ENCODE measurements around the gene MAJIN.
A peak's percentile ranks its signal among the peaks of the same experiment; 100 is the strongest.
"Not testable (repeated sequence)": the region's sequence is repeated elsewhere in the genome, so short reads cannot be mapped to it uniquely, and the experiment has no call there.

The MAJIN gene, protein sequence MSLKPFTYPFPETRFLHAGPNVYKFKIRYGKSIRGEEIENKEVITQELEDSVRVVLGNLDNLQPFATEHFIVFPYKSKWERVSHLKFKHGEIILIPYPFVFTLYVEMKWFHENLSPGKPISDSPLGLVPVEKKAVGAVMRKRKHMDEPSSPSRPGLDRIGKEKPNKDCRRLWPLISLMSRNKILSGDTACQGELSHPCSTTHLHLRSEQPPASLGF

DNA sequence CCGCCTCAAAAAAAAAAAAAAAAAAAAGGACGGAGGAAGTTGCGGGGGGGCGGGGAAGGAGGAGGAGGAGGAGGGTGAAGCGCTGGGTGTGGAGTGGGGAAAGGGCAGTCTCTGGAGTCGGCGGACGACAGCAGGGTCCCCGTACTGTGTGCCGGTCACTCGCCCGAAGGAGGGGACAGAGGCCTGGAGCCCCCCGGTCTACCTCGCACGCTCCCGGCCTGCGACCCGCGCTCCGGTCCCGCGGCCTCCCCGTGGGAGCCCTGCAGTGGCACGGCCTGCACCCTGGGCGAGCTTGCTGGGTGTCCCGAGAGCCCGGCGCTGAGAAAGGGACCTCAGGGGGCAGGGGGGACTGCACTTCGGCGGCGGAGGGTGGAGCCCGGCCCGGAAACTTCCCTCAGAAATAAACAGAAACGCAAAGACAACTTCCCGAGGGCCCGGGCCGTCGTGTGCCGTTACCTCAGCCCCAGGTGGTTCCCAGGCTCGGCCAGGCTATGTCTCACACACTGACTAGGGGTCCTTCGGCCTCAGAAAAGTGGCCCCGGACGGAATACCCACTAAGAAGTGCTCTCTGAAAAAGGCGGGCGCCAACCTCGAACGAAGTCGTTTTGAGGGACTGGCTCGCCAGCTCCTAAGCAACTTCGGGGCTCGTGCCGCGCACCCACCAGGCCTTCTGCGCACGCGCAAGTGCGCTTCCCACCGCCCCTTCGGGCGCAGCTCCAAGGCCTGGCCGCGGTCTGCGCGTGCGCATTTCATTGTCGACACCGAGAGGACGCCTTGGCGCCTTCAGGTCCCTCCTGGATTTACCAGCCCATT, at the start of gene MAJIN:
Gene MAJIN (minus strand): TSS at position 688 of the 813 bp plus-strand sequence. CDS start 12,703 bp downstream, outside the sequence.
- DNase-seq (ENCODE audit: low spot score): peak; percentile 58

DNA sequence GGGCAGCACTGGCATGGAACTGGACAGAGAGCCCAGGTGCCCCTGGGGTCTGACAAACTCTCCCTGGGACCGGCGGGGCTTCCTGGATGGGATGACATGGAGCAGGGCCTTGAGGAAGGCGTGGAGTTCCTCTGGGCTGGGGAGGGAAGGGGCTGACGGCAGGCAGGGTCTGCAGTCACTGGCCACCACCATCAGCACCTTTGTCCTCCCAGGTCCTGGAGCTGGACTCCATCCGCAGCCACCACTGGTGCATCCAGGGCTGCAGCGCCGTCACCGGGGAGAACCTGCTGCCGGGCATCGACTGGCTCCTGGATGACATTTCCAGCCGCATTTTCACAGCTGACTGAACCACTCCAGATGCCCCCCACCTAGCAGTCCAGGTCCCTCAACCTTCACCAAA, 49.6 kb upstream of the MAJIN start:
- DNase-seq (ENCODE audit: low spot score): no peak

DNA sequence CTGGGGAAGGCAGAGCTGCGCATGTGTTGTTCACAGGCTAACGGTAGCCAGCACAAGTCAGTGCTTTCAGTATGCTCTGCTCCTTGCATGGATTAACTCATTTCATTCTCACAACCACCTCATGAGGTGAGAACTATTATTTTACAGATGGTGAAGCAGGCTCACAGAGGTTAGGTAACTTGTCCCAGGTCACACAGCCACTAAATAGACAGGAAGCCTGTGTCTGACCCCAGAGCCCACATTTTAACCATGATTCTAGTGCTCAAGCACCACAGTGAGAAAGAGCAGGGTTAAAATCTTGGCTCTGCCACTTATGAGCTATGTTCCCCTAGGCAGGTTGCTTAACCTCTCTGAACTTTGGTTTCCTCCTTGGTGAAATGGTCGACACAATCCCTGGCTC, 49.1 kb upstream of the MAJIN start:
- no peak for DNase-seq (ENCODE audit: low spot score)

DNA sequence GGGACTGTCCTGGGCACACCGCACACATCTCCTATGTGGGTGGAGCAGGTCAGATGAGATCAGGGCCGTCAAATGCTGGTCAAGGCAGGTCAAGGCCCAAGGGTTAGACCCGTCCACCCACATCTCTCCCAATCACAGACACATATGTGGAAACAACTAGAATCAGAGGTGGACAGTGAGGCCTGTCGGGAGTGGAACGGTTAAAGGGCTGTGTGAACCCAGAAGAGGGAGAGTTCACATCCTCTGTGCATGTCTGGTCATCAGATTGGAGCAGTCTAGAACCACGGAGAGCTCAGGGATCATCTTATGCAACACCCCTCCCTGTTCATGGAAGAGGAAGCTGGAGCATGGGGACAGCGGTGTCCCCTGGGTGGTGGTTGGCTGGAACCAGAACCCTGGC, 47.9 kb upstream of the MAJIN start:
- no peak for DNase-seq (ENCODE audit: low spot score)

DNA sequence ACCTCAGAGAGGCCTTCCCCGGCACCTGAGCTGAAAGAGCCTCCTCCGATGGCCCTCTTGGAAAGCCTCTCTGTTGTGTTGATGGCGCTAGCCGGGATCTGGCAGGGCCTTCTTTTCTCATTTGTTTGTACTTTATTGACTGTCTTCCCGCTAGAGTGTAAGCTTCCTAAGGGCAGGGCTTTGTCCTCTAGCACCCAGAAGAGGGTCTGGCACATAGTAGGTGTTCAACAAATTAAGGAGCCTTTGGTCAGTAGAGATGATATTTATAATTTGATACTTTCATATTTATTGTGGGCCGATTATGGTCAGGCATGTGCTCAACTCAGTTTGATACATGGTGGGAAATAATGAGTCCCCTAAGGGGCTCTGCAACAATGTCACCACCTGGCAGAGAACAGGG, 46.0 kb upstream of the MAJIN start:
- DNase-seq (ENCODE audit: low spot score): no peak

DNA sequence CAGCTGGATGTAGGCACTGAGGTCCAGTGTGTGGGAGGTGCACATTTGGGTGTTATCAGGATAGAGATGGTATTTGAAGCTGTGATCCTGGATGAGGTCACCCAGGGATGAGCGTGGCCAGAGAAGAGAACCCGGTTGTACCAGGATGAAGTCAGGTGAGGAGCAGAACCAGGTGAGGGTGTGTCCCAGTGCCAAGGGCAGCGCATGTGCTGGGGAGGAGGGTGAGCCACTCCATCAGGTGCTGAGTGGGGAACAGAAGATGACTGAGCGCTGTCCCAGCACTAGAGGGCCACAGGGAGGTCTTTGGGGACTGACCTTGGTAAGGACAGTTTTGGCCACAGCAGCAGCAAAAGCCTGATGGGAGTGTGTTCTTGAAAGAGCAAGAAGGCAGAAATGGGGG, 44.8 kb upstream of the MAJIN start:
- DNase-seq (ENCODE audit: low spot score): no peak

DNA sequence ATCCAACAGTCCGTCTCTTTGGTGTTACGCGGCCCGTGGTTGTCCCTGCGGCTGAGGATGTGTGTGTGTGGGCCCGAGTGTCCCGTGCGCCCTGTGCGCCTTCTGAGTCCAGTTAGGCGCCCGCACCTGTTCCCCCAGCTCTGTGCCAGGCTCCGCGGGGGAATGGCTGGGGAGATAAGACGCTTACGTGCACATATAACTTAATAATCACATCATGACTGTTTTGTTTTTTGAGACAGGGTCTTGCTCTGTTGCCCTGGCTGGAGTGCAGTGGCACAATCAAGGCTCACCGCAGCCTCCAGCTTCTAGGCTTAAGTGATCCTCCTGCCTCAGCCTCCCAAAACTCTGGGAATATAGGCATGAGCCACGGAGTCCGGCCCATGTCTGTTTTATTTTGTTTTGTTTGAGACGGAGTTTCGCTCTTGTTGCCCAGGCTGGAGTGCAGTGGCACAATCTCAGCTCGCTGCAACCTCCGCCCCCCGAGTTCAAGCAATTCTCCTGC, 42.9 kb upstream of the MAJIN start:
- no peak for DNase-seq (ENCODE audit: low spot score)

DNA sequence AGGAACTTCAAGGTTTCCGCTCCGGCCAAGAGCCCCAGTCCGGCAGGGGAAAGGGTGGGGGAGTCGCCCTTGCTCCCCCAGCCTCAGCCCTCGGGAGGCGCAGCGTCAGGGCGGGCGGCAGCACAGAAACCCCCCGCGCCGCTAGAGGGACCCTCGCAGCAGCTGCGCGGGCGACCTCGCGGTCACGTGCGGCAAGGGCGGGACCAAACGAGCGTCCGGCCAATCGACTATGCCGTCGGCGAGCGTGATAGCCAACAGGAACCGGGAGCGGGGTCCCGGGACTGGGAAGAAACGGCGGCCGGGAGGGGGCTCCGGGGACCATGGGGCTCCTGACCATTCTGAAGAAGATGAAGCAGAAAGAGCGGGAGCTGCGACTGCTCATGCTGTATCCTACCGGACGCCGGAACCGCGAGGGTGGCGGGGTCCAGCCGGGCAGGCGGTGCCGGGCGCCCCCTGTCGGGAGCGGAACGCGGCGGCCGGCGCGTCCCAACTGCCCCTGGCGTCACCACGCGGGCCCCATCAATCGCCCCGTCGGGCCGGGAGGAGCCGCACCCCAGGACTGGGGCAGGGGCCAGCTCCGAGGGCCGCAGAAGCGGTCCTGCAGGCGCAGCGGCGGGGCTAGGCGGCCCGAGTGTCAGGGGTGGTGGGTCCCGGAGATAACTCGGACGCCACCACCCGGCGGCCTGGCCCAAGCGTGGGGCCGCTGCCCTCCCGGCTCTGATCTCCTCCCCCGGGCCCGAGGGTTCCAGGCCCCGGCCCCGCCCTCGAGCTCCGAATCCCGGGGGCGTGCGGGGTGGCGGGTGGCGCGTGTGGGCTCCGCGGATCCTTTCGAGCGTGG, 42.2 kb upstream of the MAJIN start, which contains the start of gene ARL2:
Gene ARL2 (plus strand): TSS at position 273 of the 838 bp plus-strand sequence. CDS start 48 bp downstream, at position 321.
- DNase-seq (ENCODE audit: low spot score): peak; percentile 94

DNA sequence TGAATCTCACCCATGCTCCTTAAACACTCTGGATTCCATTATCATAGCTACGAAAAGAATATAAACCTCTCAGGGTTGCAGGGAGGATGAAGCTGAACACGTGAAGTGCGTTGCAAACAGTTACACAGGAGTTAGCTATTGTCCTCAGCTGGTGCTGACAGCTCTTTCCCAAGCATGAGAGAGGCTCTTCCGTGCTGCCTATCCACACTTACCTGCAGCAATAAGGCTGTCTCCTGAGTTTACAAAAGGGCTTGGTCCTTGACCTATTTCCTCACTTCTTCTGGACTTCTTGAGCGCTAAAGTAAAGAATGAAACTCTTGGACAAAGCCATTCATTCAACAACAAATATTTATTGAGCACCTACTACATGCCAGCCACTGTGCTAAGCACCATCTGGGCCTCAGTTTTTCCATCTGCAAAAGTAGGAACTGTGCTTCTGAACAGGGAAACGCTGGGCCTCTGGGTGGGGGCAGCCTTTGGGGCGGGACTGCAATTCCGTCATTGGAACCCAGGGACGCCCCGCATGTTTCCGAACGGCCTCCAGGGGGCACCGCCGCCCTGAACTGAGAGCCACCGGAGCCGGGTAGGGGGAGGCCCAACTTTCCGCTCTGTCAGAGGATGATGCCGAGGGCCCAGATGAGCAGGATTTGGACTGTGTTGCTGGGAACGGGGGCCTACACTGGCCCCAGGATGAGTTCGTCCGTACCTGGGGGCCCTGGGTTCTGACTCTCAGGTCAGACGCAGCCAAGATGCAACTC, 41.4 kb upstream of the MAJIN start:
- DNase-seq (ENCODE audit: low spot score): peak; percentile 96

DNA sequence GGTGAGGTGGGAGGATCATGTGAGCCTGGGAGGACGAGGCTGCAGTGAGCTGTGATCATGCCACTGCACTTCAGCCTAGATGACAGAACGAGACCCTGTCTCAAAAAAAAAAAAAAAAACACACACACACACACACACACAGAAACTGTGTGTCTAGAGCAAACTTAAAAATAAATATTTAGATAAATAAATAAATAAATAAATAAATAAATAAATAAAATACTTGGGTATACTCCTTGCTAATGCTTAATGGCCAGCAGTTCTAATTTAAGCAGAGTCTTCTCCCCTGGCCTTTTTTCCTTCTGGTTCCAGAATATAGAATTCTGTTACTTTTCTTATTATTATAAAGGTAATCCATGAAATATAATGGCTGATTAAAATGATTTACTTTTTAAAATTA, 37.0 kb upstream of the MAJIN start:
- DNase-seq (ENCODE audit: low spot score): no peak

DNA sequence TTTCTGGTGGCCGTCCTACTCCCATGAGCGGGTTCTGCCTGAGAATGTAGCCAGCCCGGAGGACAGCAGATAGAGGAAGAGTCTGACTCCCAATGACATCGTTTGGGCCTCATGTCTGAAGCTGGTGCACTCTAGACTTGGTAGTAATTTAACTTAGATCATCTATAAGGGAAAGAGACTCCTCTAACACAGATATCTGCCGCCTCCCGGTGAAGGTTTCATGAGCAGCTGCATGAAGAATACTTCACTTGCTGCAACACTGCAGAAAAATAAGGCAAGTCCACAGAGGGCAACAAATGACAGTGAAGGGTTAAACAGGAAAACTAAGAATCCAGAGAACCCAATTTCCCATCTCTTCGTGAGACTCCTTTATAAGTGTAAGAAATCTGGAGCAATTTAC, 36.1 kb upstream of the MAJIN start:
- no peak for DNase-seq (ENCODE audit: low spot score)

DNA sequence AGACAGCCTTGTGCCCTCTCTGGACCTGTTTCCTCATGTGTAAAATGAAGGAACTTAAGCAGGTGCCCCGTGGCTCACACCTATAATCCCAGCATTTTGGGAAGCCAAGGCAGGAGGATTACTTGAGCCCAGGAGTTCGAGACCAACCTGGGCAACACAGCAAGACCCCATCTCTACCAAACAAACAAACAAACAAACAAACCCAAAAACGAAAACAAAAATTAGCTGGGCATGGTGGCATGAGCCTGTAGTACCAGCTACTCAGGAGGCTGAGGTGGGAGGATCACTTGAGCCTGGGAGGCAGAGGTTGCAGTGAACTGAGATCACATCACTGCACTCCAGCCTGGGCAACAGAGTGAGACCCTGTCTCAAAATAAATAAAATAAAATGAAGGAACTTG, 32.1 kb upstream of the MAJIN start:
- not testable (repeated sequence) for DNase-seq (ENCODE audit: low spot score)

DNA sequence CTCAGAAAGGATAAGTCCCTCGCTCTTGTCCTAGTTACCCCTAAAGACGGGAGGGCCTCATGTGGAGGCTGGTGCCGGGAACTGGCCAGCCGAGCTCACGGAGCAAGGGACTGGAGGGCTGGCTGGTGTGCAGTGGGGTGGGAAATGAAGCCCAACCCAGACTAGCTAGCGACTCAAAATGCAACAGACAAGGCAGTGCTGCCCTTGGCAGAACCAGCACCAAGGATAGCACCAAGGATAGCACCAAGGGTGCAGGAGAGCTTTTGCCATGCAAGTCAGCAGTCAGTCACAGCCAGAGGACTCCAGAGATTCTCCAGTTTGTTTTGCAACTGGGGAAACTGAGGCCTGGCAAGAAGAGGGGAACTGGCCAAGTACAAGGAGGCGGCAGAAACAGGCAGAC, 31.4 kb upstream of the MAJIN start:
- DNase-seq (ENCODE audit: low spot score): peak; percentile 57

DNA sequence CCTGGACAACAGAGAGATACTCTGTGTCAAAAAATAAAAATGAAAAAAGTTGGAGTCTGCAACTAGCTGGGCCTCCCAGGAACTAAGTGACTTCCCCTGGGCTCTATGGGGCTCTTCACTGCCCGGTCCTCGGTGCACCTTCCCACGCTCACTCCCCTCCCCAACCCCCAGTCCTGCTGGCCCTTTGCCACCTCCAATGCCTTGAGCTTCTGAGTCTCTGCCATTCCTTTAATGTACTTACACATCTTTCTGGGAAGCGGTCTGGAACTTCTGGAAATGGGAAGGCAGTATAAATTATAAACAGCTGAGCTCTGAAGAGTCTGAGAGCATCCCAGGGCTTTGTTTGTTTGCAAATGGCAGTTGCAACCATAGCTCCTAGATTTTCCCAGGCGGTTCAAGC, 30.8 kb upstream of the MAJIN start:
- no peak for DNase-seq (ENCODE audit: low spot score)

DNA sequence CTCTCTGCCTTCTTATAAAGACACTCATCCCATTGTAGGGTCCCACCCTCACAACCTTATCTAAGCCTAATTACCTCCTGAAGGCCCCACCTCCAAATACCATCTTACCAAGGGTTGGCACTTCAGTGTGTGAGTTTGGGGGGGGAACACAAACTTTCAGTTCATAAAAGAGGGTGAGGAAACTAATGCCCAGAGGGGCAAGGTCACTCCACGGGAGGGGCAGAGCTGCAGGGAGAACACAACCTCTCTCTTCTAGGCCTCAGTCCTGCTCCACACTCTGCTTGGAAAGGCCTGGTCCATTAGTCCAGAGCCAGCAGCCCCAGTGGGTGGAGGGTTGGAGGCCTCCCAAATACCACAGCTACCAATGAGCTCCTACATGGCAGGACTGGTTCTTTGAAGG, 27.6 kb upstream of the MAJIN start:
- no peak for DNase-seq (ENCODE audit: low spot score)

DNA sequence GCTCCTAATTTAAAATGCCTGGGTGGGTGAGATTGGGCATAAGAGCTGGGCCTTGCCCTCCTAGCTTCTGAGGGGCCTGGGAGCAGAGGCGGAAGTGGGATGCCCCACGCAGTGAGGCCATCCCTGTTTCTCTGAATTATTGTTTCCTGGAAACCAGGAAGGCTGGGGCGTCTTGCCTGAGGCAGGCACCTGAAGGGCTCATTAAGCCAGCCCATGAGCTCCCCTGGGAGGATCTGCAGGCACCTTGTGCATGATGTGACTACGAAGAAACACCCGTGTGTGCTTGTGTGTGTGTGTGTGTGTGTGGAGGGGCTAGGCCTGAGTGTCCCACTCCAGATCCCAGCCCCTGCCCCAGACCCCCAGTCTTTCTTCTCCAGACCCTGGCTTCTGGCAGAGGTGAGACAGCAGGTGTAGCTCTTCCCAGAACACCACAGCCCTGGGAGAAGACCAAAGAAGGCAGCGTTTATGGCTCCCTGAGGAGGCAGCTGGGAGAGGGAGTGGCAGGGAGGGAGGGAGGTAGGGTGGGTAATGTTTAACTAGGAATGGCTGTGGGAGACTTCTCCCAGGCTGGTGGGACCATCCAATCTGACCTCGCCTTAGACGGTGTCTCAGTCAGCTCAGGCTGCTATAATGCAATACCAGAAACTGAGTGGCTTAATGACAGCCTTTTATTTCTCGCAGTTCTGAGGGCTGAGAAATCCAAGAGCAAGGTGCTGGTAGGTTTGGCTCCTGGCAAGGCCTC, 27.0 kb upstream of the MAJIN start:
- DNase-seq (ENCODE audit: low spot score): no peak

DNA sequence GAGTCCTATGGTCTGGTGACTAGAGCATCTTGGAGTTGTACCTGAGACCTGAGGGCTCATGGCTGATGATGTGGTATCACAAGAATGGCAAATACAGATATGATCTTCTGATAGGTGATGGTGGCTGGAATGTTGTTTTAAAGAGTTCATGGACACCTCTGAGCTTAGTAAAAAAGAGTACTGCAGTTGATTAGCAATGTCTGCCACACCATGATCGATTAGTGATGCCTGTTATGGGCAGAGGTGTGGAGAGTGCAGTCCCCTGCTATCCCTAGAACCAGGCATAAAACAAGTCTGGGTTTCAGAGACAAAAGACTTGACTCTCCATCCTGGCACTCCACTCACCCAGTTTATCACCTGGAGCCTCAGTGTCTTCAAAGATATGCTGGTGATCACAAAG, 26.2 kb upstream of the MAJIN start:
- DNase-seq (ENCODE audit: low spot score): no peak

DNA sequence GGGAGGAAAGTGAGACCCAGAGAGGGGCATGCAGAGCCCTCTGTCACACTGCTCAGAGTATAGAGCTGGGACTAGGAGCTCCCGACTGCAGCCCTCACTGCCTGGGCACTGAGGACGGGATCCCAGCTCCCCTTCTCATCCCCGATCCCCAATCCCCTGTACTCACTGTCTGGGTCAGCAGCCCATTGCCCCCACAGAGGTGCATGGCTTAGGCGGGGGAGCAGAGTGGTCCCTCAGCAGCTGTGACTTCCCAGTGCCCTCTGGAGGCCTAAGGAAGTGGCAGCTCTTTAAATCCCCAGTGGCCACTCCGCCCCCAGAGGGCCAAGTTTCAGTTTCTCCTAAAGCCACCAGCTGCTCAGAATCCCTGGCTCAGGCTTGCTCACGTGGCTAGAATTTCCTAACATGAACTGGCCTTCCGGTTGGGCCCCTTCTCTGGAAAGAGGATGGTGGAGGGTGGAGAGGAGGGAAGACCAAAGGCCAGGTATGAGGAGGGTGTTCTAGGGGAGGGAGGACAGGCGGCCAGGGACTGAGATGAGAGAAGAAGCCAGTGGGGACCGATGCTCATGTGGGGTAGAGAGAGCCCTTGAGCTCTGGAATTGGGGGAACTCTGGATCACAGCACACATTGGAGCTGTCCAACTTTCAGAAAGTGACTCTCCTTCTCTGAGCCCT, 24.9 kb upstream of the MAJIN start, which contains the start of gene BATF2:
Gene BATF2 (minus strand): TSS at position 262 of the 671 bp plus-strand sequence. CDS start 57 bp downstream, at position 205.
- DNase-seq (ENCODE audit: low spot score): peak; percentile 84

DNA sequence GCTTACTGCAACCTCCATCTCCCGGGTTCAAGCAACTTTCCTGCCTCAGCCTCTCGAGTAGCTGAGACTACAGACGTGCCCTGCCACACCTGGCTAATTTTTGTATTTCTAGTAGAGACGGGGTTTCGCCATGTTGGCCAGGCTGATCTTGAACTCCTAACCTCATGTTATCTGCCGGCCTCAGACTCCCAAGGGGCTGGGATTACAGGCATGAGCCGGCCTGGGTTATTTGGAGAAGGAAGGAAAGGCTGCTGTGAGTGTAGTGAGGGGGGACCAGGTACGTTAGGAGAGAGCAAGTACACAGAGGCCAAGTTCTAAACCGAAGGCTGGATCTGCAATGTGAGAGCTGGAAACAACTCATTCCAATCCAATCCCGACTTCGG, 24.4 kb upstream of the MAJIN start:
- DNase-seq (ENCODE audit: low spot score): no peak

DNA sequence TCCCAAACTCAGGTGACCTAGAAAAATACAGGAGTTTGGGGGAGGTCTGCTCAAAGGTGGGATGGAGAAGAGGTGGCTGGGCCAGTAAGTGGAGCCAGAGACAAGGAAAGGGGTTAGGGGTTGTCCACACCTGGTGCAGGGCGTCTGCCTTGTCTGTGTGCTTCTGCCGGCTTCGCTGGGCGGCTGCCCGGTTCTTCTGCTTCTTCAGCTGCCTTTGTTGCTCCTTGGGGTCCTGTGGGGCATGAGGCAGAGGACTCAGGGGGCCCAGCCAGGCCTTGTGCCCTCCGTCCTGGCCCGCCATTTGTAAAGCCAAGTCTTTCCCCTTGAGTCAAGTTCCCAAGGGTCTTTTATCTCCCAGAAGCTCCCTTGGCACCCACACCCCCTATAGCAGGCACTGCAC, 22.4 kb upstream of the MAJIN start:
- no peak for DNase-seq (ENCODE audit: low spot score)

Measured in GM03348 (cell line).